Esophagus muscularis mucosa (tissue), 4 donors: ENCODE data around the gene CFAP92. TPM values are rescaled to one million over a fixed set of nuclear protein-coding genes. Genes with fewer than 3 reads are reported as not detected.
A peak's percentile ranks its signal among the peaks of the same experiment; 100 is the strongest.

Source experiments
- DNase-seq: peaks from one replicate; pipeline ENCODE4 v3.0.0-alpha.2; 2017; ENCODE audit errors: extremely low spot score
- H3K27ac ChIP-seq, 4 donors: fragments of 200-600 bp; sonication (generic); replicated peaks in 1 of 4; 1 replicate in 3 of 4; 2 replicates in 1 of 4; pipeline ENCODE4 v1.5.1; 2016 to 2019; ENCODE audit warnings: mild to moderate bottlenecking in 1 of 4
- H3K27me3 ChIP-seq, 4 donors: fragments of 200-600 bp; sonication (generic); one replicate each; pipeline versions ENCODE4 v1.5.1 to v1.6.0; 2016 to 2019
- H3K36me3 ChIP-seq, 4 donors: fragments of 200-600 bp; sonication (generic); one replicate each; pipeline ENCODE4 v1.5.1; 2016 to 2019
- H3K4me1 ChIP-seq, 4 donors: fragments of 200-600 bp; sonication (generic); one replicate each; pipeline ENCODE4 v1.5.1; 2016 to 2019
- H3K4me3 ChIP-seq, 4 donors: fragments of 200-600 bp; sonication (generic); 1 replicate in 2 of 4; 2 replicates in 2 of 4; pipeline ENCODE4 v1.5.1; 2016 to 2019; ENCODE audit warnings: mild to moderate bottlenecking in 4 of 4, moderate library complexity in 1 of 4
- H3K9me3 ChIP-seq, 4 donors: fragments of 200-600 bp; sonication (generic); 1 replicate in 3 of 4; 2 replicates in 1 of 4; pipeline ENCODE4 v1.5.1; 2016 to 2019
- CTCF ChIP-seq, 3 experiments: fragments of 200-600 bp in 2 of 3; fragments of 450-650 bp in 1 of 3; sonication (generic) in 2 of 3; IDR thresholded peaks; one replicate each; pipeline ENCODE4 v1.5.1; 2017 to 2019; ENCODE audit warnings: antibody characterized with exemption in 3 of 3, mild to moderate bottlenecking in 2 of 3, moderate library complexity in 1 of 3
- EP300 ChIP-seq: sonication (generic); formaldehyde crosslinking; IDR thresholded peaks from one replicate; pipeline ENCODE4 v1.6.1; 2017; ENCODE audit warnings: antibody characterized with exemption
- POLR2A ChIP-seq: fragments of 450-650 bp; IDR thresholded peaks from one replicate; pipeline ENCODE4 v1.6.1; 2017; ENCODE audit warnings: antibody characterized with exemption, moderate library complexity, mild to moderate bottlenecking, low read depth
- POLR2AphosphoS5 ChIP-seq, 2 donors: sonication (generic); formaldehyde crosslinking; IDR thresholded peaks; one replicate each; pipeline ENCODE4 v1.6.1; 2017; ENCODE audit warnings: antibody characterized with exemption in 2 of 2
- WGBS: methylation state at CpG from one replicate; pipeline ENCODE4 v1.1.5; 2018; 5-methylcytosine and 5-hydroxymethylcytosine counted together
- intact Hi-C: fragments of 100-400 bp; cut with DNase I; formaldehyde crosslinking; loops from one replicate; pipeline ENCODE4 v1.15.1; 2023
- total RNA-seq, 4 donors: library from RNA; depleted of rRNA; stranded (reverse); fragments of >200 nt; gene quantifications; one replicate each; pipeline versions ENCODE4 v1.1.0 to v1.2.1, GENCODE V29; 2016

The CFAP92 gene
- total RNA-seq, 4 donors from 2014 or later = 0.19 to 1.2 (median 0.47) TPM

- no peak overlapping the region for H3K4me3 ChIP-seq
- H3K27me3 ChIP-seq = no peaks in the 10 kb centered on the region
- H3K9me3 ChIP-seq = no peaks in the 10 kb centered on the region
- DNase-seq = peak; percentile 80
- no peak overlapping the region for H3K27ac ChIP-seq
- intact Hi-C loops = no loop called here
- no peak for TF ChIP-seq EP300
- 89% methylated on average over 11 of the region's 21 CpGs for WGBS
- H3K4me1 ChIP-seq = peaks cover 0 to 10% (median 4%) of the 10 kb centered on the region in 4 donors
- H3K36me3 ChIP-seq = no peaks in the 10 kb centered on the region
These were observed 48.6 kb downstream of the CFAP92 start for GRCh38 chr3:128945041-128945877.

- TF ChIP-seq CTCF (IDR thresholded peaks at IDR 0.05) (no peak), POLR2A (no peak), EP300 (no peak), POLR2AphosphoS5 (IDR thresholded peaks at IDR 0.05) (no peak)
- intact Hi-C loops = no loop called here
These were observed 51.5 kb downstream of the CFAP92 start for GRCh38 chr3:128942161-128942952.

GRCh38 chr3:128940252-128940651 lies 53.6 kb downstream of the CFAP92 start:
- Histone ChIP-seq H3K36me3 (no peaks in the 10 kb centered on the region), H3K4me3 (no peak overlapping the region), H3K9me3 (no peaks in the 10 kb centered on the region), H3K27ac (no peak overlapping the region), H3K4me1 (no peaks in the 10 kb centered on the region), H3K27me3 (peaks cover 0 to 13% (median 0%) of the 10 kb centered on the region in 4 donors)
- DNase-seq = no peak
- WGBS = 83% methylated on average over 1 of the region's 1 CpG
- no peak for TF ChIP-seq POLR2AphosphoS5 (IDR thresholded peaks at IDR 0.05)
- TF ChIP-seq CTCF (IDR thresholded peaks at IDR 0.05) = no peak
- TF ChIP-seq EP300 = no peak
- no peak for TF ChIP-seq POLR2A
- intact Hi-C loops = no loop called here

More at GRCh38 chr3:128942161-128942952, 51.5 kb downstream of the CFAP92 start:
- DNase-seq = no peak
- WGBS = 87% methylated on average over 9 of the region's 15 CpGs
- H3K4me1 ChIP-seq = peaks cover 0 to 10% (median 4%) of the 10 kb centered on the region in 4 donors
- H3K9me3 ChIP-seq = no peaks in the 10 kb centered on the region
- H3K27me3 ChIP-seq = peaks cover 0 to under 1% (median 0%) of the 10 kb centered on the region in 4 donors
- H3K4me3 ChIP-seq = no peak overlapping the region
- no peak overlapping the region for H3K27ac ChIP-seq
- no peaks in the 10 kb centered on the region for H3K36me3 ChIP-seq

GRCh38 chr3:128936341-128936740 lies 57.5 kb downstream of the CFAP92 start:
- Histone ChIP-seq H3K9me3 (no peaks in the 10 kb centered on the region), H3K36me3 (no peaks in the 10 kb centered on the region), H3K27ac (no peak overlapping the region), H3K4me1 (no peaks in the 10 kb centered on the region), H3K27me3 (peaks cover 0 to 17% (median 0%) of the 10 kb centered on the region in 4 donors), H3K4me3 (no peak overlapping the region)
- TF ChIP-seq CTCF (IDR thresholded peaks at IDR 0.05) (no peak), POLR2A (no peak), EP300 (no peak), POLR2AphosphoS5 (IDR thresholded peaks at IDR 0.05) (no peak)
- intact Hi-C loops = no loop called here
- DNase-seq = no peak
- WGBS = 64% methylated on average over 4 of the region's 4 CpGs

GRCh38 chr3:128935922-128936321 lies 58.0 kb downstream of the CFAP92 start:
- intact Hi-C loops = no loop called here
- Histone ChIP-seq H3K9me3 (no peaks in the 10 kb centered on the region), H3K36me3 (no peaks in the 10 kb centered on the region), H3K4me1 (no peaks in the 10 kb centered on the region), H3K27ac (no peak overlapping the region), H3K4me3 (no peak overlapping the region), H3K27me3 (peaks cover 0 to 17% (median 0%) of the 10 kb centered on the region in 4 donors)
- no peak for DNase-seq
- no peak for TF ChIP-seq CTCF (IDR thresholded peaks at IDR 0.05)
- no peak for TF ChIP-seq EP300
- TF ChIP-seq POLR2AphosphoS5 (IDR thresholded peaks at IDR 0.05) = no peak
- no peak for TF ChIP-seq POLR2A
- 68% methylated on average over 2 of the region's 2 CpGs for WGBS
